Activated naive CD8-positive, alpha-beta T cell treated with anti-CD3 and anti-CD28 coated beads, Interleukin-2, amount 50 U/mL, for 24 hours (primary cell): Measurements from ENCODE around the gene SINHCAF.
"Not testable (repeated sequence)": the region's sequence is repeated elsewhere in the genome, so short reads cannot be mapped to it uniquely, and the experiment has no call there.

Experiments used
- ATAC-seq: fragments of 150-1000 bp; cut with Tn5 transposase; one replicate; pipeline ENCODE4 v1.10.0; 2021
- DNase-seq: peaks from one replicate; pipeline ENCODE4 v3.0.0; 2021
- H3K27ac Mint-ChIP-seq: one replicate; pipeline ENCODE4 v1.8.0; 2021; ENCODE audit warnings: mild to moderate bottlenecking, mixed read lengths
- H3K27me3 Mint-ChIP-seq: one replicate; pipeline ENCODE4 v1.8.0; 2021; ENCODE audit warnings: mixed read lengths
- H3K36me3 Mint-ChIP-seq: one replicate; pipeline ENCODE4 v1.8.0; 2021; ENCODE audit warnings: low read depth, mixed read lengths
- H3K4me1 Mint-ChIP-seq: one replicate; pipeline ENCODE4 v1.8.0; 2021; ENCODE audit warnings: mixed read lengths
- H3K4me3 Mint-ChIP-seq: one replicate; pipeline ENCODE4 v1.8.0; 2021; ENCODE audit warnings: mild to moderate bottlenecking, moderate library complexity, mixed read lengths
- H3K9me3 Mint-ChIP-seq: one replicate; pipeline ENCODE4 v1.8.0; 2021; ENCODE audit warnings: mixed read lengths

Gene SINHCAF

GRCh38 chr12:31273794-31274193, 52.2 kb downstream of the SINHCAF start:
- H3K4me1 Mint-ChIP-seq, H3K4me3 Mint-ChIP-seq, H3K27ac Mint-ChIP-seq, ATAC-seq, DNase-seq, H3K9me3 Mint-ChIP-seq, H3K27me3 Mint-ChIP-seq: not testable (repeated sequence)
- peaks cover 24% of the 10 kb centered on the region for H3K36me3 Mint-ChIP-seq

GRCh38 chr12:31272607-31273225, 53.2 kb downstream of the SINHCAF start:
- H3K9me3 Mint-ChIP-seq = no peaks in the 10 kb centered on the region
- H3K36me3 Mint-ChIP-seq = peaks cover 15% of the 10 kb centered on the region
- H3K4me1 Mint-ChIP-seq = no peaks in the 10 kb centered on the region
- DNase-seq = no peak
- H3K27me3 Mint-ChIP-seq = no peaks in the 10 kb centered on the region
- no peak for ATAC-seq
- no peak overlapping the region for H3K4me3 Mint-ChIP-seq
- H3K27ac Mint-ChIP-seq = no peak overlapping the region

GRCh38 chr12:31267966-31268365, 58.0 kb downstream of the SINHCAF start:
- Mint-ChIP-seq H3K27me3 (no peaks in the 10 kb centered on the region), H3K4me3 (no peak overlapping the region), H3K36me3 (peaks cover 7% of the 10 kb centered on the region), H3K27ac (no peak overlapping the region), H3K9me3 (no peaks in the 10 kb centered on the region), H3K4me1 (no peaks in the 10 kb centered on the region)
- no peak for ATAC-seq
- no peak for DNase-seq

- no peak for ATAC-seq
- Mint-ChIP-seq H3K27ac (no peak overlapping the region), H3K36me3 (peaks cover 5% of the 10 kb centered on the region), H3K9me3 (no peaks in the 10 kb centered on the region), H3K27me3 (no peaks in the 10 kb centered on the region), H3K4me3 (no peak overlapping the region), H3K4me1 (no peaks in the 10 kb centered on the region)
- DNase-seq = no peak
Observed at GRCh38 chr12:31265722-31266121, 60.2 kb downstream of the SINHCAF start.

- Mint-ChIP-seq H3K27me3 (no peaks in the 10 kb centered on the region), H3K9me3 (no peaks in the 10 kb centered on the region), H3K27ac (no peak overlapping the region), H3K36me3 (peaks cover 2% of the 10 kb centered on the region), H3K4me3 (no peak overlapping the region), H3K4me1 (no peaks in the 10 kb centered on the region)
- ATAC-seq (no peak), DNase-seq (no peak)
Observed at GRCh38 chr12:31263661-31264060, 62.3 kb downstream of the SINHCAF start.

- DNase-seq (no peak), ATAC-seq (no peak)
- Mint-ChIP-seq H3K36me3 (no peaks in the 10 kb centered on the region), H3K27ac (no peak overlapping the region), H3K4me3 (no peak overlapping the region), H3K4me1 (no peaks in the 10 kb centered on the region), H3K27me3 (no peaks in the 10 kb centered on the region), H3K9me3 (no peaks in the 10 kb centered on the region)
Observed at GRCh38 chr12:31261744-31262143, 64.2 kb downstream of the SINHCAF start.

GRCh38 chr12:31260840-31261239, 65.1 kb downstream of the SINHCAF start:
- Mint-ChIP-seq H3K36me3 (no peaks in the 10 kb centered on the region), H3K4me3 (no peak overlapping the region), H3K27ac (no peak overlapping the region), H3K27me3 (no peaks in the 10 kb centered on the region), H3K4me1 (no peaks in the 10 kb centered on the region), H3K9me3 (no peaks in the 10 kb centered on the region)
- DNase-seq (no peak), ATAC-seq (no peak)

- no peak overlapping the region for H3K4me3 Mint-ChIP-seq
- H3K27me3 Mint-ChIP-seq = no peaks in the 10 kb centered on the region
- no peak for DNase-seq
- no peak for ATAC-seq
- H3K4me1 Mint-ChIP-seq = no peaks in the 10 kb centered on the region
- no peak overlapping the region for H3K27ac Mint-ChIP-seq
- no peaks in the 10 kb centered on the region for H3K36me3 Mint-ChIP-seq
- no peaks in the 10 kb centered on the region for H3K9me3 Mint-ChIP-seq
Observed at GRCh38 chr12:31259136-31259886, 66.6 kb downstream of the SINHCAF start.

GRCh38 chr12:31257784-31258183, 68.2 kb downstream of the SINHCAF start:
- DNase-seq (no peak), ATAC-seq (no peak)
- H3K4me3 Mint-ChIP-seq = no peak overlapping the region
- no peaks in the 10 kb centered on the region for H3K27me3 Mint-ChIP-seq
- H3K36me3 Mint-ChIP-seq = no peaks in the 10 kb centered on the region
- no peaks in the 10 kb centered on the region for H3K9me3 Mint-ChIP-seq
- no peak overlapping the region for H3K27ac Mint-ChIP-seq
- no peaks in the 10 kb centered on the region for H3K4me1 Mint-ChIP-seq

- ATAC-seq, H3K9me3 Mint-ChIP-seq, H3K36me3 Mint-ChIP-seq, H3K27ac Mint-ChIP-seq, H3K4me1 Mint-ChIP-seq, H3K27me3 Mint-ChIP-seq, H3K4me3 Mint-ChIP-seq, DNase-seq: not testable (repeated sequence)
Observed at GRCh38 chr12:31251707-31252611, 74.0 kb downstream of the SINHCAF start.

GRCh38 chr12:31250179-31250578, 75.8 kb downstream of the SINHCAF start:
- DNase-seq = no peak
- ATAC-seq = no peak
- H3K4me3 Mint-ChIP-seq = no peak overlapping the region
- no peaks in the 10 kb centered on the region for H3K9me3 Mint-ChIP-seq
- no peak overlapping the region for H3K27ac Mint-ChIP-seq
- H3K36me3 Mint-ChIP-seq = no peaks in the 10 kb centered on the region
- no peaks in the 10 kb centered on the region for H3K27me3 Mint-ChIP-seq
- no peaks in the 10 kb centered on the region for H3K4me1 Mint-ChIP-seq

- Mint-ChIP-seq H3K9me3 (no peaks in the 10 kb centered on the region), H3K36me3 (no peaks in the 10 kb centered on the region), H3K4me1 (no peaks in the 10 kb centered on the region), H3K4me3 (no peak overlapping the region), H3K27ac (no peak overlapping the region), H3K27me3 (no peaks in the 10 kb centered on the region)
- DNase-seq (no peak), ATAC-seq (no peak)
Observed at GRCh38 chr12:31249356-31249755, 76.6 kb downstream of the SINHCAF start.

- no peaks in the 10 kb centered on the region for H3K27me3 Mint-ChIP-seq
Observed at GRCh38 chr12:31248815-31249214, 77.1 kb downstream of the SINHCAF start.

GRCh38 chr12:31248337-31248736, 77.6 kb downstream of the SINHCAF start:
- ATAC-seq (no peak), DNase-seq (no peak)
- H3K9me3 Mint-ChIP-seq = no peaks in the 10 kb centered on the region
- H3K4me1 Mint-ChIP-seq = no peaks in the 10 kb centered on the region
- H3K36me3 Mint-ChIP-seq = no peaks in the 10 kb centered on the region
- no peak overlapping the region for H3K27ac Mint-ChIP-seq
- no peaks in the 10 kb centered on the region for H3K27me3 Mint-ChIP-seq
- no peak overlapping the region for H3K4me3 Mint-ChIP-seq

More at GRCh38 chr12:31248815-31249214, 77.1 kb downstream of the SINHCAF start:
- H3K4me3 Mint-ChIP-seq = no peak overlapping the region
- H3K9me3 Mint-ChIP-seq = no peaks in the 10 kb centered on the region
- DNase-seq (no peak), ATAC-seq (no peak)
- H3K4me1 Mint-ChIP-seq = no peaks in the 10 kb centered on the region
- H3K27ac Mint-ChIP-seq = no peak overlapping the region
- no peaks in the 10 kb centered on the region for H3K36me3 Mint-ChIP-seq

- Mint-ChIP-seq H3K9me3 (no peaks in the 10 kb centered on the region), H3K27me3 (no peaks in the 10 kb centered on the region), H3K4me3 (no peak overlapping the region), H3K4me1 (no peaks in the 10 kb centered on the region), H3K36me3 (no peaks in the 10 kb centered on the region), H3K27ac (no peak overlapping the region)
- ATAC-seq (no peak), DNase-seq (no peak)
Observed at GRCh38 chr12:31246470-31246850, 79.5 kb downstream of the SINHCAF start.
